HFF-Myc (cell line): ENCODE results near the gene ATP2A2.

Source experiments
- DNase-seq: peaks from one replicate; pipeline ENCODE4 v3.0.0-alpha.2; 2011; ENCODE audit warnings: low read depth; ENCODE audit errors: extremely low read depth
- H3K4me3 ChIP-seq: replicated peaks from 2 replicates; pipeline ENCODE4 v1.5.1; 2011; ENCODE audit warnings: low read depth, mild to moderate bottlenecking, control low read depth, low read length
- TF ChIP-seq, protein P1 (sequence below): IDR thresholded peaks from 2 replicates; pipeline ENCODE4 v1.5.1; 2012; ENCODE audit warnings: mild to moderate bottlenecking, low read depth, low read length, control low read depth; ENCODE audit errors: missing control alignments

Gene ATP2A2

DNA sequence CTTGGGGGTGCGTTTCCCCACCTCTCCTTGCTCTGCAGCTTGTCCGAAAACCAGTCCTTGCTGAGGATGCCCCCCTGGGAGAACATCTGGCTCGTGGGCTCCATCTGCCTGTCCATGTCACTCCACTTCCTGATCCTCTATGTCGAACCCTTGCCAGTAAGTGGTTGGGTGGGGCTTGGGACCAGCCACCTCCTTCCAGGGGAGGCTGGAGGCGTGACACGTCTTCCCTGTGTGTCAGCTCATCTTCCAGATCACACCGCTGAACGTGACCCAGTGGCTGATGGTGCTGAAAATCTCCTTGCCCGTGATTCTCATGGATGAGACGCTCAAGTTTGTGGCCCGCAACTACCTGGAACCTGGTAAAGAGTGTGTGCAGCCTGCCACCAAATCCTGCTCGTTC is 64.9 kb downstream of the ATP2A2 start:
- DNase-seq, result no peak
- no peak overlapping the region for H3K4me3 ChIP-seq
- TF ChIP-seq, protein P1, sequence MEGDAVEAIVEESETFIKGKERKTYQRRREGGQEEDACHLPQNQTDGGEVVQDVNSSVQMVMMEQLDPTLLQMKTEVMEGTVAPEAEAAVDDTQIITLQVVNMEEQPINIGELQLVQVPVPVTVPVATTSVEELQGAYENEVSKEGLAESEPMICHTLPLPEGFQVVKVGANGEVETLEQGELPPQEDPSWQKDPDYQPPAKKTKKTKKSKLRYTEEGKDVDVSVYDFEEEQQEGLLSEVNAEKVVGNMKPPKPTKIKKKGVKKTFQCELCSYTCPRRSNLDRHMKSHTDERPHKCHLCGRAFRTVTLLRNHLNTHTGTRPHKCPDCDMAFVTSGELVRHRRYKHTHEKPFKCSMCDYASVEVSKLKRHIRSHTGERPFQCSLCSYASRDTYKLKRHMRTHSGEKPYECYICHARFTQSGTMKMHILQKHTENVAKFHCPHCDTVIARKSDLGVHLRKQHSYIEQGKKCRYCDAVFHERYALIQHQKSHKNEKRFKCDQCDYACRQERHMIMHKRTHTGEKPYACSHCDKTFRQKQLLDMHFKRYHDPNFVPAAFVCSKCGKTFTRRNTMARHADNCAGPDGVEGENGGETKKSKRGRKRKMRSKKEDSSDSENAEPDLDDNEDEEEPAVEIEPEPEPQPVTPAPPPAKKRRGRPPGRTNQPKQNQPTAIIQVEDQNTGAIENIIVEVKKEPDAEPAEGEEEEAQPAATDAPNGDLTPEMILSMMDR, result no peak

DNA sequence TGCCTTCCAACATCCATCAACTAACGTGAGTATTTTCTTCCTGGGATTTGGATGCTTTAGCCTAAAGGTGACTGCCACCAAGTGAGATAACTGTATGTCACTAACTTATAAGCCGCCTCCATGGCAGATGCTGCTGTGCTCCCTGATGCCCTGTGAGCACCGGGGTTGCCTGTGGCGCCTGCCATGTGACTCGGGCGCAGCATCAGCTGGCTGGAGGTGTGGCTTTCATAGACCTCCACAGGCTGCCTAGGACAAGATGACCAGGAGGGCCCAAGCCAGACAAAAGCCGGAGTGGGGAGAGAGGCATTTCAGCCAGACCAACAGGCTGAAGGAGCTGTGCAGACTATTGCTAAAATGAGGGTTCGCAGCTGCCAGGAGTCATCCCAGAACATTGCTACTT is 66.7 kb downstream of the ATP2A2 start:
- no peak for DNase-seq
- TF ChIP-seq, protein P1, result no peak
- H3K4me3 ChIP-seq, result no peak overlapping the region

DNA sequence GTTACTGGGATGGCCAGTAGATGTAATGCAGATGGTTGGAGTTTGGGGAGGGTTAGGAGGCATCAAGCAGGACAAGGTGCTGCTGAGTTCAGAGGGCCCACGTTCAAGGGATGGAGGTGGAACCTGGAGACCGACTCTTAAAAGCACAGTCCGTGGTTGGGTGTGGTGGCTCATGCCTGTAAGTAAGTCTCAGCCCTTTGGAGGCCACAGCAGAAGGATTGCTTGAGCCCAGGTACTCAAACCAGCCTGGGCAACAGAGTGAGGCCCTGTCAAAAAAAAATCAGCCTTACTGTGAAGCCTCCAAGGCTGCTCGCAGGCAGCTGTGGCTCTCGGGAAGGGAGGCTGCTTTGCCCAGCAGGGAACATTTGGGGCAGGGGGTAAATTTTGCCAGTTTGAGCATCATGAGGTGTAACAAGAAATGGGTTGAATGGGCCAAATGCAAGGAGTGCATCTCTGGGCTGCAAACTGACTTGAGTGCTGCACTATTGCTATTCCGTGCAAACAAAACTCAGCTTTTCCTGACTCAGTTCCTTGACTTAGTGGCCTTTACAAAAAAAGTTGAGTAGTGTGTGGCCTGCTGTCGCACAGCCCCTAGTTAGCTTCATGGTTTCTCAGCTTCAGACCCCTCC is 67.5 kb downstream of the ATP2A2 start:
- H3K4me3 ChIP-seq, result no peak overlapping the region
- DNase-seq, result no peak
- TF ChIP-seq, protein P1, result no peak

DNA sequence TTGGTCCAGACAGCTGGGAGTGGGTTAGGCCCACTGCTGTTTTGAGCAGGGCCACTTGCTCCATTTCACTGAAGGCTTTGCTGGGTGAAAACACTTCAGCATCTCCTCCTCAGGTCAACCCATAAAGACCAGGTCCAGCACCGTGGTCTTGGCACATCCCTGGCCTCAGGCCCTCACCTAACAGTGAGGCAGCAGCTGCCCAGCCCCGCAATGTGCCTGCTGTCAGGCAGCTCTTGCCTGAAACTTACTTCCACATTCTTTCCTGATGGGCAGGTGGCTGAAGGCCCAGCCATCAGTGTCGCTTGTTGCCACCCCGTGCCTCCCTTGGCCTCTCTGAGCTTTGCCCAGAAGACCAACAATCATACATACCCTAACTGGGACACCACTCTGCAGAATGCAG is 68.0 kb downstream of the ATP2A2 start:
- DNase-seq, result no peak
- TF ChIP-seq, protein P1, result no peak
- no peak overlapping the region for H3K4me3 ChIP-seq

DNA sequence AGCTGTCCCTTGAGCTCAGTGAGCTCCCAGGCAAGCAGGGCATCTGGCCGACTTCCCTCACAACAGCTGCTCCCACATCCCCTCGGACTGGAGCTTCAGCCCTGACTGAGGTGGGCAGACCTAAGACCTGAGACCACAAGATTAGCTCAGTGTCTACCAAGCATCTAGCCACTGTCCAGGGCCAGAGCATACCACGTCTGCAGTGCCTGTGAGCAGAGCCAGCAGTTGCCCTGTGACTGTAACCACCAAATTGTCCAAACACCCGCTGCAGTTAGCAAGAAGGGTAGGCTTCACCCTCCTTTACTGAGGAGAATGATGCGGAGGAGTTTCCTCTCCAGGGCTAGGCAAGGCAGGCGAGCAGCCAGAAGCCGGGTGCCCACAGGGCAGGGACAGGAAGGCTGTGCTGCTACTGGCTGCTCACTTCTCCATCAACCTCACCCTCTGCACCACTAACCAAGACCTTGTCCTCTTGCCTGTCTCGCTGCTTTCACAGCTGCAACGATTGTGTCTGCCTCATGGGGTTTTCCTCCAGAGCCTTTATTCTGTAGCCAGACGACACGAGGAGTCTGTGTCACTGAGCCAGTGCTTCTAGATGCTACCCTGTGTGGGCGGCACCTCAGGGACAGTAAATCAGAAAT is 68.6 kb downstream of the ATP2A2 start:
- TF ChIP-seq, protein P1, result no peak

DNA sequence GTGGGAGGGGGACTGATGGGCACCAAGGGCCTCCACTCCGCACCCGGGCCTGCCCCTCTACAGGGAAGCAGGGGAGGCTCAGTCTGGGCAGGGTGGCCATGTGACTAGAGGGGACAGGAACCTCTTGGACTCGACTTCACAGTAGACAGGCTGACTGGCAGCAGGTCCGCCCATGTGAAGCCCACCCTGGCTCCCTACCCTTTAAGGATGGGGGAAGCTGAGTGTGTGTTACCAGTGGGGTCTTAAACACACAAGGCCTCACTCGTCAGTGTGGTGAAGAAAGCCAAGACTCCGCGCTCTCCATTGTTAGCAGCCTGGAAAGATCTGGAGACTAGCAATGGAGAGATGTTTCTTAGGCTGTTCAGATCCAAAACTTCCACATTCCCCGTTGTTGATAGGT is 70.1 kb downstream of the ATP2A2 start:
- TF ChIP-seq, protein P1, result no peak
- no peak for DNase-seq
- no peak overlapping the region for H3K4me3 ChIP-seq

More for the DNA sequence above, 68.6 kb downstream of the ATP2A2 start:
- no peak overlapping the region for H3K4me3 ChIP-seq
- DNase-seq, result no peak
